CD4-positive, alpha-beta T cell treated with Interleukin-15 for 4 hours (primary cell): ENCODE results near the gene LAMC1.

Experiments used
- DNase-seq: peaks from one replicate; pipeline ENCODE4 v3.0.0-alpha.2; 2020; ENCODE audit warnings: low spot score

The LAMC1 gene

GRCh38 chr1:183023146-183023600 is at the start of gene LAMC1:
Gene LAMC1, plus strand, starts transcription at chr1:183023420. Its CDS starts 297 bp downstream, at chr1:183023717.
- no peak for DNase-seq

- no peak for DNase-seq
These were observed 48.6 kb upstream of the LAMC1 start for GRCh38 chr1:182974506-182975191.

GRCh38 chr1:182977480-182977879 is 45.7 kb upstream of the LAMC1 start:
- DNase-seq = no peak

GRCh38 chr1:182978151-182978853 is 44.9 kb upstream of the LAMC1 start:
- no peak for DNase-seq

GRCh38 chr1:182984138-182984537 is 39.1 kb upstream of the LAMC1 start:
- DNase-seq = no peak

- no peak for DNase-seq
These were observed 38.6 kb upstream of the LAMC1 start for GRCh38 chr1:182984621-182985020.

GRCh38 chr1:182985876-182986275 is 37.3 kb upstream of the LAMC1 start:
- DNase-seq = no peak

GRCh38 chr1:182990413-182991144 is 32.6 kb upstream of the LAMC1 start:
- no peak for DNase-seq

- DNase-seq = no peak
These were observed 29.5 kb upstream of the LAMC1 start for GRCh38 chr1:182993746-182994145.

- DNase-seq = no peak
These were observed 27.3 kb upstream of the LAMC1 start for GRCh38 chr1:182995894-182996293.

GRCh38 chr1:182996816-182997215 is 26.4 kb upstream of the LAMC1 start:
- no peak for DNase-seq

- DNase-seq = no peak
These were observed 24.7 kb upstream of the LAMC1 start for GRCh38 chr1:182998482-182998881.

GRCh38 chr1:183000167-183000962 is 22.9 kb upstream of the LAMC1 start:
- no peak for DNase-seq

- DNase-seq = no peak
These were observed 21.0 kb upstream of the LAMC1 start for GRCh38 chr1:183002267-183002666.

GRCh38 chr1:183002797-183003196 is 20.4 kb upstream of the LAMC1 start:
- no peak for DNase-seq

GRCh38 chr1:183003203-183003602 is 20.0 kb upstream of the LAMC1 start:
- no peak for DNase-seq

GRCh38 chr1:183004141-183004540 is 19.1 kb upstream of the LAMC1 start:
- DNase-seq = no peak

- no peak for DNase-seq
These were observed 11.4 kb upstream of the LAMC1 start for GRCh38 chr1:183011859-183012258.

GRCh38 chr1:183012301-183012994 is 10.8 kb upstream of the LAMC1 start:
- DNase-seq = no peak

GRCh38 chr1:183019139-183019740 is 4.0 kb upstream of the LAMC1 start:
- no peak for DNase-seq

GRCh38 chr1:183019860-183020259 is 3.4 kb upstream of the LAMC1 start:
- DNase-seq = no peak
